Measurements from ENCODE around the gene PDE4D. TPM values are rescaled to one million over a fixed set of nuclear protein-coding genes. Genes with fewer than 3 reads are reported as not detected.

Gene PDE4D
- total and polyA plus RNA-seq, 2 donors (not counting 1 experiment from before 2014, with no cell fraction given), result 14.9 to 171 TPM

DNA sequence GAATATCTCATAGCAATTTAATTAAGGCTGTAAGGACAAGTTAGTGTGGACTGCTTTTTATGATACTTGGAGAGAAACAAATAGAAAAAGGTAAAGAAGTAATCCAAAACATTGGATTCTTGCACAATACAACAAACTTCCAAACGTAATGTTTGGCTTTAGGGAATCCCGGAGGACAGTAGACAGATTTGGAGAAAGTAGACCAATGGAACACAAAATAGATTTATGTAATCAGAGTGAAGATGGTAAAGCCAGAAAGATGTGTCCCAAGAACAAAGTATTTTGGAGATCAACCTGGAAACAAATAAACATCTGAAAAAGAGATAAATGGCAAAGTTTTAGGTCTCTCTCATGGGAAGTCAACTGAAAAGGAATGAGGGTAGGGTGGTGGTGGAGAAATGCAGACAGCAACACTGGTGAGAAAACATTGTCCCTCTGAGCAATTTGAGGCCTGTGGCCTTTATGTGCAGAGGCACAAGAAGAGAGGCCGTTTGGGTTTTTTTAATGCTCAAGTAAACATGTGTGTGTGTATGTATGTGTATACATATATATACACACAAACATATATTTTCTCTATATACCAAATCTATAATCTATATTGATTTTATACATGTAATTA lies 620.6 kb downstream of the PDE4D start:
- no peak overlapping the region for H2AFZ ChIP-seq (ENCODE audit: insufficient read depth, low read depth, low read length, poor library complexity, severe bottlenecking)
- H3K9ac ChIP-seq (ENCODE audit: low read length), result no peak overlapping the region
- no peak overlapping the region for H3K4me3 ChIP-seq (ENCODE audit: control extremely low read depth in 1 of 5, extremely low read depth in 1 of 5, insufficient read depth in 1 of 5, low read depth in 2 of 5, low read length in 4 of 5)
- Mint-ChIP-seq H3K4me3 (no peak overlapping the region), H3K27ac (no peak overlapping the region), H3K4me1 (peaks cover 17% of the 10 kb centered on the region), H3K9me3 (ENCODE audit: insufficient read depth) (no peaks in the 10 kb centered on the region), H3K27me3 (peaks cover 4% of the 10 kb centered on the region)
- CTCF ChIA-PET, result no interaction called here
- no peak overlapping the region for H3K4me2 ChIP-seq (replicated peaks; ENCODE audit: low read depth, low read length, poor library complexity, severe bottlenecking)
- POLR2A ChIA-PET, result no interaction called here
- no peaks in the 10 kb centered on the region for H4K20me1 ChIP-seq (ENCODE audit: control insufficient read depth, insufficient read depth, low read length, poor library complexity, severe bottlenecking)
- no peaks in the 10 kb centered on the region for H3K36me3 ChIP-seq (replicated peaks in 1 of 2; ENCODE audit: control extremely low read depth in 1 of 2, control insufficient read depth in 1 of 2, extremely low read depth in 1 of 2, insufficient read depth in 2 of 2, low read length in 1 of 2)
- TF ChIP-seq, protein P1, sequence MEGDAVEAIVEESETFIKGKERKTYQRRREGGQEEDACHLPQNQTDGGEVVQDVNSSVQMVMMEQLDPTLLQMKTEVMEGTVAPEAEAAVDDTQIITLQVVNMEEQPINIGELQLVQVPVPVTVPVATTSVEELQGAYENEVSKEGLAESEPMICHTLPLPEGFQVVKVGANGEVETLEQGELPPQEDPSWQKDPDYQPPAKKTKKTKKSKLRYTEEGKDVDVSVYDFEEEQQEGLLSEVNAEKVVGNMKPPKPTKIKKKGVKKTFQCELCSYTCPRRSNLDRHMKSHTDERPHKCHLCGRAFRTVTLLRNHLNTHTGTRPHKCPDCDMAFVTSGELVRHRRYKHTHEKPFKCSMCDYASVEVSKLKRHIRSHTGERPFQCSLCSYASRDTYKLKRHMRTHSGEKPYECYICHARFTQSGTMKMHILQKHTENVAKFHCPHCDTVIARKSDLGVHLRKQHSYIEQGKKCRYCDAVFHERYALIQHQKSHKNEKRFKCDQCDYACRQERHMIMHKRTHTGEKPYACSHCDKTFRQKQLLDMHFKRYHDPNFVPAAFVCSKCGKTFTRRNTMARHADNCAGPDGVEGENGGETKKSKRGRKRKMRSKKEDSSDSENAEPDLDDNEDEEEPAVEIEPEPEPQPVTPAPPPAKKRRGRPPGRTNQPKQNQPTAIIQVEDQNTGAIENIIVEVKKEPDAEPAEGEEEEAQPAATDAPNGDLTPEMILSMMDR (IDR thresholded peaks at IDR 0.05), result no peak
- TF ChIP-seq EZH2 (IDR thresholded peaks at IDR 0.05; ENCODE audit: borderline replicate concordance, insufficient read depth, low read depth, low read length, poor library complexity, severe bottlenecking), result no peak
- no peak overlapping the region for H3K27ac ChIP-seq (ENCODE audit: low read length in 2 of 2)
- ATAC-seq (ENCODE audit: low read depth) (no peak), DNase-seq (no peak)
- no peaks in the 10 kb centered on the region for H3K9me3 ChIP-seq (ENCODE audit: control extremely low read depth in 1 of 3, control insufficient read depth in 2 of 3, insufficient read depth in 1 of 3, low read length in 2 of 3)
- WGBS (ENCODE audit: insufficient coverage), result no CpG with 5 or more reads among the region's 3 CpGs
- no peaks in the 10 kb centered on the region for H3K79me2 ChIP-seq (ENCODE audit: control insufficient read depth, insufficient read depth, low read length)
- H3K27me3 ChIP-seq (replicated peaks in 1 of 4; ENCODE audit: control extremely low read depth in 1 of 4, control insufficient read depth in 3 of 4, insufficient read depth in 4 of 4, low read length in 3 of 4), result peaks cover 0 to 7% (median 3%) of the 10 kb centered on the region in 4 experiments
- peaks cover 12 to 13% of the 10 kb centered on the region in 2 donors for H3K4me1 ChIP-seq (ENCODE audit: control insufficient read depth in 2 of 2, insufficient read depth in 2 of 2, low read length in 2 of 2)
- intact Hi-C loops (cut with micrococcal nuclease), result no loop called here

DNA sequence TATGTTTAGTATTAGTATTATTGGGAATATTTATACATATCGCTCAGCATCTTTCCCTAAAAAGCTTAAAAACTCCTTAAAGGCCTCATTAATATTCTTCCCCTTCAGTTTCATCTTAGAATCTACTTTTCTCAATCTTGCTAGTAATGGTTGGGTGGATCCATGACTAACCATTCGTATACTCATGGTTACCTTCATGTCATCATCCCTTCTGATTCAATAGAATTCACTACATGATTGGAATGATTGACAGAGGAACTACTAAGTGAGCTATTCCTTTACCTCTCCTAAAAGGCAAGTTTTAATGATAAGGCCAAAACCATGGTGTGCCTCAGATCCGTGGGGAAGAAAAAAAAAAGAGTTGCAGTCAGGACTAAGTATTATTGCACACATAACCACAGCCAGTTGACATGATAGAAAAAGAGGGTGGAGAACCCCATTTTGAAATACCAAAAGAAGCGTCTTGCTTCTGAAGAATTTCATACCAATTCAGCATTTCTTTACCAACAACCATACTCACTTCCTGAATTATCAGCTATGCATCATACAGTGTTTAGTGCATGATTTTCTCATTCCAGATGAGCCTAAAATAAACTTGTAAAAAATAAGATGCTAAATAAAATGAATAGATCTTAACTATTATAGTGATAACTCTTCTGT lies 624.6 kb downstream of the PDE4D start:
- Histone ChIP-seq H3K9me3 (ENCODE audit: control extremely low read depth in 1 of 3, control insufficient read depth in 2 of 3, insufficient read depth in 1 of 3, low read length in 2 of 3) (no peaks in the 10 kb centered on the region), H3K4me3 (ENCODE audit: control extremely low read depth in 1 of 5, extremely low read depth in 1 of 5, insufficient read depth in 1 of 5, low read depth in 2 of 5, low read length in 4 of 5) (no peak overlapping the region), H4K20me1 (ENCODE audit: control insufficient read depth, insufficient read depth, low read length, poor library complexity, severe bottlenecking) (no peaks in the 10 kb centered on the region), H3K79me2 (ENCODE audit: control insufficient read depth, insufficient read depth, low read length) (no peaks in the 10 kb centered on the region), H3K9ac (ENCODE audit: low read length) (no peak overlapping the region), H3K27me3 (replicated peaks in 1 of 4; ENCODE audit: control extremely low read depth in 1 of 4, control insufficient read depth in 3 of 4, insufficient read depth in 4 of 4, low read length in 3 of 4) (no peaks in the 10 kb centered on the region), H3K4me2 (replicated peaks; ENCODE audit: low read depth, low read length, poor library complexity, severe bottlenecking) (no peak overlapping the region), H3K36me3 (replicated peaks in 1 of 2; ENCODE audit: control extremely low read depth in 1 of 2, control insufficient read depth in 1 of 2, extremely low read depth in 1 of 2, insufficient read depth in 2 of 2, low read length in 1 of 2) (no peaks in the 10 kb centered on the region), H3K27ac (ENCODE audit: low read length in 2 of 2) (no peak overlapping the region), H3K4me1 (ENCODE audit: control insufficient read depth in 2 of 2, insufficient read depth in 2 of 2, low read length in 2 of 2) (no peaks in the 10 kb centered on the region), H2AFZ (ENCODE audit: insufficient read depth, low read depth, low read length, poor library complexity, severe bottlenecking) (no peak overlapping the region)
- ChIA-PET CTCF (interaction anchor here (0.7 kb wide), 3 partner anchors 68 to 382 kb away, joined by 3 to 4 read pairs (median 4); no protein-coding TSS in a partner anchor), POLR2A (no interaction called here)
- ATAC-seq (ENCODE audit: low read depth), result no peak
- TF ChIP-seq, protein P1 (IDR thresholded peaks at IDR 0.05), result no peak
- WGBS (ENCODE audit: insufficient coverage), result no CpG with 5 or more reads among the region's 4 CpGs
- Mint-ChIP-seq H3K9me3 (ENCODE audit: insufficient read depth) (no peaks in the 10 kb centered on the region), H3K4me3 (no peak overlapping the region), H3K27me3 (no peaks in the 10 kb centered on the region), H3K4me1 (peaks cover 3% of the 10 kb centered on the region), H3K27ac (no peak overlapping the region)
- no peak for DNase-seq
- intact Hi-C loops (cut with micrococcal nuclease), result no loop called here
